Measurements from ENCODE around the gene TBP.
"Not testable (repeated sequence)": the region's sequence is repeated elsewhere in the genome, so short reads cannot be mapped to it uniquely, and the experiment has no call there.

The TBP gene

DNA sequence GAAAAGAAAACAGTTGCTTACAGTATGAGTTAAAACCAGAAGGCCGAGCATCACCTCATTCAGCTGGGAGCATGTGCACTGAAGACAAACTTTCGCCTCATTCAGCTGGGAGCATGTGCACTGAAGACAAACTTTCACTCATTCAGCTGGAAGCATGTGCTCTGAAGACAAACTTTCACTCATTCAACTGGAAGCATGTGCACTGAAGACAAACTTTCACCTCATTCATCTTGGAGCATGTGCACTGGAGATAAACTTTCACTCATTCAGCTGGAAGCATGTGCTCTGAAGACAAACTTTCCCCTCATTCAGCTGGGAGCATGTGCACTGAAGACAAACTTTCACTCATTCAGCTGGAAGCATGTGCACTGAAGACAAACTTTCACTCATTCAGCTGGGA lies 46.4 kb upstream of the TBP start:
- H3K27me3 ChIP-seq (ENCODE audit: insufficient read depth, low read length); H2AK5ac ChIP-seq (ENCODE audit: low read length); H2AFZ ChIP-seq (ENCODE audit: insufficient read depth, low read length, poor library complexity); H2BK120ac ChIP-seq (ENCODE audit: insufficient read depth, low read length, poor library complexity); H2BK5ac ChIP-seq (ENCODE audit: low read depth, low read length, poor library complexity); H3K18ac ChIP-seq (ENCODE audit: low read length); H3K4ac ChIP-seq (ENCODE audit: low read depth, low read length); H3K4me1 ChIP-seq (ENCODE audit: control insufficient read depth in 1 of 2, insufficient read depth in 2 of 2, low read length in 2 of 2); H4K12ac ChIP-seq (ENCODE audit: low read depth, low read length); H3K79me1 ChIP-seq (ENCODE audit: low read length); DNase-seq; H3K79me2 ChIP-seq (ENCODE audit: control insufficient read depth, insufficient read depth, low read length, poor library complexity); H3K27ac ChIP-seq (ENCODE audit: low read depth, low read length); H3K14ac ChIP-seq (ENCODE audit: low read length); H3K36me3 ChIP-seq (ENCODE audit: control insufficient read depth in 1 of 2, insufficient read depth in 2 of 2, low read length in 2 of 2); H3K23ac ChIP-seq (ENCODE audit: low read length); H3K4me2 ChIP-seq (ENCODE audit: low read length); H2BK12ac ChIP-seq (ENCODE audit: low read length); H4K91ac ChIP-seq (ENCODE audit: low read depth, low read length); H3K9ac ChIP-seq (ENCODE audit: low read length); H3K4me3 ChIP-seq (ENCODE audit: low read depth, low read length); H3K9me3 ChIP-seq (ENCODE audit: insufficient read depth, low read depth, low read length); H4K8ac ChIP-seq (ENCODE audit: low read depth, low read length): not testable (repeated sequence)
- no CpG with 5 or more reads among the region's 2 CpGs for WGBS (ENCODE audit: extremely low coverage, insufficient coverage, insufficient read length)

GRCh38 chr6:170508275-170508674 lies 45.9 kb upstream of the TBP start:
- not testable (repeated sequence) for H2BK120ac ChIP-seq (ENCODE audit: insufficient read depth, low read length, poor library complexity); H3K27ac ChIP-seq (ENCODE audit: low read depth, low read length); H2BK5ac ChIP-seq (ENCODE audit: low read depth, low read length, poor library complexity); H3K14ac ChIP-seq (ENCODE audit: low read length); H3K4me1 ChIP-seq (ENCODE audit: control insufficient read depth in 1 of 2, insufficient read depth in 2 of 2, low read length in 2 of 2); H3K9ac ChIP-seq (ENCODE audit: low read length); H4K12ac ChIP-seq (ENCODE audit: low read depth, low read length); H3K79me1 ChIP-seq (ENCODE audit: low read length); H3K9me3 ChIP-seq (ENCODE audit: insufficient read depth, low read depth, low read length); H4K91ac ChIP-seq (ENCODE audit: low read depth, low read length); H3K79me2 ChIP-seq (ENCODE audit: control insufficient read depth, insufficient read depth, low read length, poor library complexity); H2BK12ac ChIP-seq (ENCODE audit: low read length); H3K36me3 ChIP-seq (ENCODE audit: control insufficient read depth in 1 of 2, insufficient read depth in 2 of 2, low read length in 2 of 2); H3K4me2 ChIP-seq (ENCODE audit: low read length); H3K27me3 ChIP-seq (ENCODE audit: insufficient read depth, low read length); DNase-seq; H3K4me3 ChIP-seq (ENCODE audit: low read depth, low read length); H2AK5ac ChIP-seq (ENCODE audit: low read length); H4K8ac ChIP-seq (ENCODE audit: low read depth, low read length); H2AFZ ChIP-seq (ENCODE audit: insufficient read depth, low read length, poor library complexity); H3K23ac ChIP-seq (ENCODE audit: low read length); H3K18ac ChIP-seq (ENCODE audit: low read length); H3K4ac ChIP-seq (ENCODE audit: low read depth, low read length)
- no CpG with 5 or more reads among the region's 1 CpG for WGBS (ENCODE audit: extremely low coverage, insufficient coverage, insufficient read length)

- not testable (repeated sequence) for H2BK12ac ChIP-seq (ENCODE audit: low read length); H3K4me2 ChIP-seq (ENCODE audit: low read length); H2AK5ac ChIP-seq (ENCODE audit: low read length); DNase-seq; H3K4me3 ChIP-seq (ENCODE audit: low read depth, low read length); H3K36me3 ChIP-seq (ENCODE audit: control insufficient read depth in 1 of 2, insufficient read depth in 2 of 2, low read length in 2 of 2); H3K9me3 ChIP-seq (ENCODE audit: insufficient read depth, low read depth, low read length); H4K12ac ChIP-seq (ENCODE audit: low read depth, low read length); H2AFZ ChIP-seq (ENCODE audit: insufficient read depth, low read length, poor library complexity); H4K91ac ChIP-seq (ENCODE audit: low read depth, low read length); H3K4me1 ChIP-seq (ENCODE audit: control insufficient read depth in 1 of 2, insufficient read depth in 2 of 2, low read length in 2 of 2); H3K27me3 ChIP-seq (ENCODE audit: insufficient read depth, low read length); H4K8ac ChIP-seq (ENCODE audit: low read depth, low read length); H2BK120ac ChIP-seq (ENCODE audit: insufficient read depth, low read length, poor library complexity); H3K18ac ChIP-seq (ENCODE audit: low read length); H3K23ac ChIP-seq (ENCODE audit: low read length); H2BK5ac ChIP-seq (ENCODE audit: low read depth, low read length, poor library complexity); H3K79me2 ChIP-seq (ENCODE audit: control insufficient read depth, insufficient read depth, low read length, poor library complexity); H3K27ac ChIP-seq (ENCODE audit: low read depth, low read length); H3K4ac ChIP-seq (ENCODE audit: low read depth, low read length); H3K14ac ChIP-seq (ENCODE audit: low read length); H3K79me1 ChIP-seq (ENCODE audit: low read length); H3K9ac ChIP-seq (ENCODE audit: low read length)
- WGBS (ENCODE audit: extremely low coverage, insufficient coverage, insufficient read length), result no CpG with 5 or more reads among the region's 5 CpGs
Measured at GRCh38 chr6:170508892-170509722, 45.1 kb upstream of the TBP start.

DNA sequence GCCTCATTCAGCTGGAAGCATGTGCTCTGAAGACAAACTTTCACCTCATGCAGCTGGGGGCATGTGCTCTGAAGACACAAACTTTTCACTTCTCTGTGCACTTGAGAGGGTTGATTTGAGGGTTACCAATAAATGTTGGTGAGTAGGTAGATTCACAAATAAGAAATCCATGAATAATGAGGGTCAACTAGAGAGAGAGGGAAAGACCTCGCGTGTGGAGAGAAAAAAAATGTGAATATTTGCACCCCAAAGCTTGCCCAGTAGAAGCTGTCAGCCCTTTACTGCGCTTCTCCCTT lies 44.5 kb upstream of the TBP start:
- H3K4ac ChIP-seq (ENCODE audit: low read depth, low read length), result no peak overlapping the region
- no peak overlapping the region for H2BK12ac ChIP-seq (ENCODE audit: low read length)
- no CpG with 5 or more reads among the region's 3 CpGs for WGBS (ENCODE audit: extremely low coverage, insufficient coverage, insufficient read length)
- no peak overlapping the region for H3K27ac ChIP-seq (ENCODE audit: low read depth, low read length)
- no peaks in the 10 kb centered on the region for H3K36me3 ChIP-seq (ENCODE audit: control insufficient read depth in 1 of 2, insufficient read depth in 2 of 2, low read length in 2 of 2)
- H3K79me2 ChIP-seq (ENCODE audit: control insufficient read depth, insufficient read depth, low read length, poor library complexity), result no peaks in the 10 kb centered on the region
- peaks cover 2% of the 10 kb centered on the region for H3K9me3 ChIP-seq (ENCODE audit: insufficient read depth, low read depth, low read length)
- no peak overlapping the region for H3K23ac ChIP-seq (ENCODE audit: low read length)
- H4K12ac ChIP-seq (ENCODE audit: low read depth, low read length), result no peak overlapping the region
- H3K18ac ChIP-seq (ENCODE audit: low read length), result no peak overlapping the region
- no peak overlapping the region for H4K91ac ChIP-seq (ENCODE audit: low read depth, low read length)
- no peak overlapping the region for H2BK5ac ChIP-seq (ENCODE audit: low read depth, low read length, poor library complexity)
- H3K4me1 ChIP-seq (ENCODE audit: control insufficient read depth in 1 of 2, insufficient read depth in 2 of 2, low read length in 2 of 2), result no peaks in the 10 kb centered on the region
- H3K4me3 ChIP-seq (ENCODE audit: low read depth, low read length), result no peak overlapping the region
- H3K14ac ChIP-seq (ENCODE audit: low read length), result no peak overlapping the region
- H2AFZ ChIP-seq (ENCODE audit: insufficient read depth, low read length, poor library complexity), result no peak overlapping the region
- no peak overlapping the region for H2BK120ac ChIP-seq (ENCODE audit: insufficient read depth, low read length, poor library complexity)
- H3K4me2 ChIP-seq (ENCODE audit: low read length), result no peak overlapping the region
- H3K79me1 ChIP-seq (ENCODE audit: low read length), result no peaks in the 10 kb centered on the region
- H3K9ac ChIP-seq (ENCODE audit: low read length), result no peak overlapping the region
- no peak overlapping the region for H4K8ac ChIP-seq (ENCODE audit: low read depth, low read length)
- H2AK5ac ChIP-seq (ENCODE audit: low read length), result no peak overlapping the region
- no peaks in the 10 kb centered on the region for H3K27me3 ChIP-seq (ENCODE audit: insufficient read depth, low read length)
- DNase-seq, result no peak
